ENCODE results near the gene SULT1A2. TPM values are rescaled to one million over a fixed set of nuclear protein-coding genes. Genes with fewer than 3 reads are reported as not detected.
"Not testable (repeated sequence)": the region's sequence is repeated elsewhere in the genome, so short reads cannot be mapped to it uniquely, and the experiment has no call there.

The SULT1A2 gene
- total RNA-seq, 1 donor from 2014 or later = not detected

DNA sequence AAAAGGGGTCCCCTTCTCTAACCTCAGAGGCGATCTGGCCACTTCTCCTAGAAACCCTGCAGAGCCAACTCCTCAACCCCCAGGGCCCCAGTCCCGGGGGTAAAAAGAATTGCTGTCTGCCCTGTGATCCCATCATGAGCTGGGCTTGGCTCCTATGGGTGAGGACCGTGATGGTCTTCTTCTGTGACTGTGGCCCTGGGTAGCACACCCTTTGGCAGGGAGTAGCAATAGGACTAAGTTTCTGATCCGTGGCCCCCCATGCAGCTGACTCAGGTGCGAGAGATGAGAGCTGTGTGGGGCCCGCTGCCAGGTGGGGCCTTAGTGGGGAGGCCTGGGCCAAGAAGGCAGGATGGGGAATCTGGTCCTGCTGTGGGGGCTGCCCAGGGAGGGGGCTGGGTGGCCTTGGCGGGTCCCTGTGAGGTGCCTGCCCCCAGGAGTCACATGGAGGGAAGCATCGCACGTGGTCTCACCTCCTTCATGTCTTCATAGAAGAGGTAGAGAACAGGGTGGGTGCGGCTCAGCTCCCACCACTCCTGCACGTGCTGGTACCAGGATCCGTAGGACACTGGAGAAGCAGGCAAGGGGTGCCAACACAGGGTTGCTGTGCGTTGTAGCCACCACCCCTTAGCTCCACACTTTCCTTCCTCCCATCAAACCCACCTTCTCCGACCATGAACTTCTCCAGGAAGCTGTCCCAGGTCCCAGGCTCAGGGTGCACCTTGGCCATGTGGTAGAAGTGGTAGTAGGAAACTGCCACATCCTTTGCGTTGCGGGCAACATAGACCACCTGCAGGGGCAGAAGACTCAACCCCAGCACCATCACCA lies 9.7 kb upstream of the SULT1A2 start:
- H3K4me1 Mint-ChIP-seq = no peaks in the 10 kb centered on the region
- H3K27me3 Mint-ChIP-seq (ENCODE audit: low read depth) = no peaks in the 10 kb centered on the region
- no peaks in the 10 kb centered on the region for H3K9me3 Mint-ChIP-seq
- no peak for DNase-seq (ENCODE audit: low read depth, low spot score)
- H3K27ac Mint-ChIP-seq (ENCODE audit: unreplicated experiment) = peak overlapping the region; percentile 43
- H3K36me3 Mint-ChIP-seq (ENCODE audit: low read depth) = no peaks in the 10 kb centered on the region
- no peak overlapping the region for H3K4me3 Mint-ChIP-seq
- TF ChIP-seq, protein P1, sequence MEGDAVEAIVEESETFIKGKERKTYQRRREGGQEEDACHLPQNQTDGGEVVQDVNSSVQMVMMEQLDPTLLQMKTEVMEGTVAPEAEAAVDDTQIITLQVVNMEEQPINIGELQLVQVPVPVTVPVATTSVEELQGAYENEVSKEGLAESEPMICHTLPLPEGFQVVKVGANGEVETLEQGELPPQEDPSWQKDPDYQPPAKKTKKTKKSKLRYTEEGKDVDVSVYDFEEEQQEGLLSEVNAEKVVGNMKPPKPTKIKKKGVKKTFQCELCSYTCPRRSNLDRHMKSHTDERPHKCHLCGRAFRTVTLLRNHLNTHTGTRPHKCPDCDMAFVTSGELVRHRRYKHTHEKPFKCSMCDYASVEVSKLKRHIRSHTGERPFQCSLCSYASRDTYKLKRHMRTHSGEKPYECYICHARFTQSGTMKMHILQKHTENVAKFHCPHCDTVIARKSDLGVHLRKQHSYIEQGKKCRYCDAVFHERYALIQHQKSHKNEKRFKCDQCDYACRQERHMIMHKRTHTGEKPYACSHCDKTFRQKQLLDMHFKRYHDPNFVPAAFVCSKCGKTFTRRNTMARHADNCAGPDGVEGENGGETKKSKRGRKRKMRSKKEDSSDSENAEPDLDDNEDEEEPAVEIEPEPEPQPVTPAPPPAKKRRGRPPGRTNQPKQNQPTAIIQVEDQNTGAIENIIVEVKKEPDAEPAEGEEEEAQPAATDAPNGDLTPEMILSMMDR (conservative IDR thresholded peaks at IDR 0.05) = no peak

DNA sequence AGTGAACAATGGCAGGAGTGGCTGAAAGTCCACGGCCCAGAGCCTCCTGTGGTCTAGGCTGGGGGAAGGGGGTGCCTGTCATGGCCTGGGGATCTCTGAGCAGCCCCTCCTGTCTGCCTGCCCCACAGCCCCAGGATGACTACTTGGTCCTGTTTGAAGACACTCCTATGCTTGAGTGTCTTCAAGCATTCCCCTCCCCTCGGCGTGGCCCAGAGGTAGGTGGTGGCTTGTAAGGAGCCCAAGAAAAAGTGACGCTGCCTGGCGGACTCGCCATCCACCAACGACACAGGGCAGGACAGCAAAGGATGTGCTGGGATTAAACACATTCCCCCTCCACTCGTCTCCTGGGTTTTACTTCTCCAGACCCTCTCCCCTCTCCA lies 7.3 kb upstream of the SULT1A2 start:
- no peak overlapping the region for H3K27ac Mint-ChIP-seq (ENCODE audit: unreplicated experiment)

DNA sequence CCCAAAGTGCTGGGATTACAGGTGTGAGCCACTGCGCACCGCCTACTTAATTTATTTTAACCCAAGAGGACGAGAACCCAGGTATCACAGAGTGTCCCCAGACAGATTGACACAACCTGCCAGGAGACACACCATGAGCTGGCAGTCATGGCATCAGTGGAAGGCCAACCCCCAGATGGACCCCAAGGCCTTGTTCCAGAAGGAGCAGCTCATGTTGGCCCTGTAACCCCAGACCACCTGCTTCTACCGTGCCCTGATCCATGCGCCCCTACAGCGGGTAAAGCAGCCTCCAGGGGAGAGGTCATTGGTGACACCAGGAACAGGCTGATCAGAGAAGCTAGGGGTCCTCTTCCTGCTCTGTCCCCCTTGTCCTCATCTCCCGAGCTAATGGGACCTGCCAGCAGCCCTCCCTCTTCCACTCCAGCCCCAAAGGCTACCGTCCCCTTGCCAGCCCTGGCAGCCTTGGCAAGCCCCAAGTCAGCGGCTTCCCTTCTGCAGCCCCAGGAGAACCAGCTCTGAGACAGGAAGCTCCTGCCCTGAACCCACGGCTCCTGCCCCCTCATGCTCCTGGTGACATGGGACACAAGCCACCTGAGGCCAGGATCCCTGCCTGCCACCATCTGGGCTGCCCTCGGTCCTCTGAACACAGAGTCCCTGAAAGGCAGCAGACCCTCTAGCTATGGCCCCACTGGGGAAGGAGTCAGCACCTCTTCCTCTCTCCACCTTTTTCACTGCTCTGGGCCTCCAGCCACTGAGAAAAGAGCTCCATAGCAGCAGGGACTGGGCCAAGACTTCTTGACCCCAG lies 6.7 kb upstream of the SULT1A2 start:
- TF ChIP-seq, protein P1 (conservative IDR thresholded peaks at IDR 0.05) = no peak
- H3K27ac Mint-ChIP-seq (ENCODE audit: unreplicated experiment) = no peak overlapping the region

More for the DNA sequence above, 7.3 kb upstream of the SULT1A2 start:
- Mint-ChIP-seq H3K27me3 (ENCODE audit: low read depth) (no peaks in the 10 kb centered on the region), H3K4me1 (no peaks in the 10 kb centered on the region), H3K36me3 (ENCODE audit: low read depth) (no peaks in the 10 kb centered on the region), H3K9me3 (no peaks in the 10 kb centered on the region), H3K4me3 (no peak overlapping the region)
- DNase-seq (ENCODE audit: low read depth, low spot score) = no peak
- TF ChIP-seq, protein P1 (conservative IDR thresholded peaks at IDR 0.05) = no peak

DNA sequence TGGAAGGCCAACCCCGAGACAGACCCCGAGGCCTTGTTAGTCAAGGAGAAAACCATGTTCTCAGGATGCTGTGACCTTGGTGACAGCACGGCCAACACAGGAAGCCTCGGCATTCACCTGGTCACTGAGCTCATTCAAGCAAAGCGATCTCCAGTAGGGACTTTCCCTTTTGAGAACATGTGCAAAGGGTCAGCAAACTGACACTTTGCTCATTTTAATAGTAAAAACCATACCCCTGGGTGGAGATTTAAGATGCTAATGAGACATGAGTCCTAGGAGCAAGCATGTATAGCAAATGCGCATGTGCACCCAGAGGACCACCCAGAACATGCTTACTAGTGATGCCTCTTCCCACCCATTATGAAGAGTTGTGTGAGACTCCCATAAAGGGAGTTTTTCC lies 5.7 kb upstream of the SULT1A2 start:
- Mint-ChIP-seq H3K4me3 (no peak overlapping the region), H3K36me3 (ENCODE audit: low read depth) (no peaks in the 10 kb centered on the region), H3K4me1 (peaks cover 6% of the 10 kb centered on the region), H3K27ac (ENCODE audit: unreplicated experiment) (no peak overlapping the region), H3K27me3 (ENCODE audit: low read depth) (no peaks in the 10 kb centered on the region), H3K9me3 (no peaks in the 10 kb centered on the region)
- no peak for DNase-seq (ENCODE audit: low read depth, low spot score)
- TF ChIP-seq, protein P1 (conservative IDR thresholded peaks at IDR 0.05) = no peak

More for the DNA sequence above, 6.7 kb upstream of the SULT1A2 start:
- Mint-ChIP-seq H3K4me1 (no peaks in the 10 kb centered on the region), H3K36me3 (ENCODE audit: low read depth) (no peaks in the 10 kb centered on the region), H3K27me3 (ENCODE audit: low read depth) (no peaks in the 10 kb centered on the region), H3K9me3 (no peaks in the 10 kb centered on the region), H3K4me3 (no peak overlapping the region)
- no peak for DNase-seq (ENCODE audit: low read depth, low spot score)

DNA sequence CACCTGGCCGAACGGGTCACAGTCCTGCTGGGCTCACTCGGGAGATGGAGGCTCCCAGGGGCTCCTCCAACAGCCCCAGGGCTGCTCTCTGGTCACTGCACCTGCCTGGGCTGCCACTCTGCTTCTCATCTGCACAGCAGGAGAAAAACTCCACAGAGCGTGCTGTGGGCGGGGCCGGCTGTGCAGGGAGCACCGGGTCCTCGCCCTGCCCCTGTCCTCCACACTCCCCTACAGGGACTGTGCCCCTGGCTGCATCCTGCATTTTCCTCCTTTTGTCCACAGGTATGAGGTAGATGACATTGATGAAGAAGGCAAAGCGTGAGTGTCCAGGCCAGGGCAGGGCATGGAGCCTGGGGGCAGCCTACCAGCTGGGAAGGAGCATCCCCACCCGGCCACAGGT lies 5.2 kb upstream of the SULT1A2 start:
- not testable (repeated sequence) for H3K27ac Mint-ChIP-seq (ENCODE audit: unreplicated experiment); H3K27me3 Mint-ChIP-seq (ENCODE audit: low read depth); H3K4me3 Mint-ChIP-seq; DNase-seq (ENCODE audit: low read depth, low spot score); H3K9me3 Mint-ChIP-seq; H3K36me3 Mint-ChIP-seq (ENCODE audit: low read depth)
- H3K4me1 Mint-ChIP-seq = peaks cover 11% of the 10 kb centered on the region

DNA sequence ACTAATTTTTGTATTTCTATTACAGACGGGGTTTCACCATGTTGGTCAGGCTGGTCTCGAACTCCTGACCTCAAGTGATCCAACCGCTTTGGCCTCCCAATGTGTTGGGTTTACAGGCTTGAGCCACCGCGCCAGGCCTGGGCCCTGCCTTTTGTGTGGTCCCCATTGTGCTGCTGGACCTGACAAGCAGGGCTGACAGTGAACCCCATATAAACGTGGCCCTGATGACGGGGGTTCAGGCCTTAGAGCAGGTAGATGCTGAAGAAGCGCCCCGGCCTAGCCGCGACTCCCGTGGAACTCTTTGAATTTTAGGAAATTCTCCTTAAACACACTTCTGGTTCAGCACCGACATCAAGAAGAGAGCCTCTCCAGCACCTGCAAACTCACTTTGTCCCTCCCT lies 4.7 kb upstream of the SULT1A2 start:
- H3K9me3 Mint-ChIP-seq = not testable (repeated sequence)

DNA sequence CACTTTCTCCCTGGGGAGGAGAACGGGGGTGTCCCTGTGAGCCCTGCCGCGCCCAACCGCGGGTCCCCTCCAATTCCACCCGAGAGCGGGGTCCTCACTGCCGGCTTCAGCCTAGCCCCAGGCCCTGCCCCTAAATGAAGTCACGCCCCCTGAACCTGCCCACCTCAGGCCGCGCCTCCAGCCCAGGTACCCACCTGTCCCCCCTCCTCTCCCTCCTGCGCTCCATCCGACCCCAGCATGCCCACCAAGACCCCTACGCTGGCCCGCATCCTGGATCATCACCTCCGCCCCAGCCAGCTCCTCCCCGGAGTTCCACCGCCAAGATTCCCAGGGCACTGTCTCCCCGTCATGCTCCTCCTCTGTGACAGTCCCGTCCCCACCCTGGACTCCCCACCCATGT lies 4.1 kb upstream of the SULT1A2 start:
- DNase-seq (ENCODE audit: low read depth, low spot score); H3K36me3 Mint-ChIP-seq (ENCODE audit: low read depth); H3K27me3 Mint-ChIP-seq (ENCODE audit: low read depth); H3K27ac Mint-ChIP-seq (ENCODE audit: unreplicated experiment); H3K4me3 Mint-ChIP-seq; H3K9me3 Mint-ChIP-seq: not testable (repeated sequence)
- peaks cover 16% of the 10 kb centered on the region for H3K4me1 Mint-ChIP-seq

More for the DNA sequence above, 4.7 kb upstream of the SULT1A2 start:
- not testable (repeated sequence) for DNase-seq (ENCODE audit: low read depth, low spot score); H3K27me3 Mint-ChIP-seq (ENCODE audit: low read depth); H3K4me3 Mint-ChIP-seq; H3K36me3 Mint-ChIP-seq (ENCODE audit: low read depth); H3K27ac Mint-ChIP-seq (ENCODE audit: unreplicated experiment)
- H3K4me1 Mint-ChIP-seq = peaks cover 16% of the 10 kb centered on the region

DNA sequence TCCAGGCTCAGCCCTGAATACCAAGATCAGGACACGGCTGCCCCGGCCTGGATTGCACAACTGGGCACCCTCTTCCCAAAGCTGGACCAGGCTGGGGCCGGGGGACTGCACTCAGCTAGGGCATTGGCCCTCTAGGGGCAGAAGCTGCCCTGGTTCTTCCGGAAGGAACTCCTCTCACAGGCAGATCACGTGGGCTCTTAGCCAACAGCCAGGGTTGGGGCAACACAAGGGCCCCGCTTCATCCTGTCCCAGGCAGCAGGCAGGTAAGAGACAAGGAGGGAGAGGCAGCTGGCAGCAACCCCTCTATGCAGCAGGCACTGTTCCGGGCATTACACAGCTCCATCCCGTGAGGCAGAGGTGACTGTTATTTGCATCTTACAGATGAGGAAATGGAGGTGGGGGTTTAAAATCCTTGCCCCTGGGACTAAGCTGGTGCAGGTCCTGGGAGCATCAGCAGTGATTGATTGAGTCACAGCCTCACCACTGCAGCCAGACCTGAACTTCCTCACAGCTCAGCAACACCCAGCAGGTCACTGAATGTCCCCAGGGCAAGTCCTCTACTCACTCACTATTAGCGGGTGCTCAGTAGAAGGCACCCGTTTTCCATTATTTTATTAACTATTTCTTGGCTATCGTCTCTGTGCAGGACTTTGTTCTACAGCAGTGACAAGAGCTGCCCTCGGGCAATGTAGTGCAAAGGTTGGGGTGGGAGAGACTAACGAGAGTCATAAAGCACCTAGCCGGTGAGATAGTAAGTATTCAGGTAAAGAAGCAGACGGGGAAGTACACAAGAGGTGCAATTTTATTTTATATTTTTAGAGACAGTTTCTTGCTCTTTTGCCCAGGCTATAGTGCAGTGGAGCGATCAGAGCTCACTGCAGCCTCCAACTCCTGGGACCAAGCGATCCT lies 2.8 kb upstream of the SULT1A2 start:
- H3K4me3 Mint-ChIP-seq; H3K27me3 Mint-ChIP-seq (ENCODE audit: low read depth): not testable (repeated sequence)
- H3K4me1 Mint-ChIP-seq = peaks cover 16% of the 10 kb centered on the region

More for the DNA sequence above, 2.8 kb upstream of the SULT1A2 start:
- H3K36me3 Mint-ChIP-seq (ENCODE audit: low read depth); DNase-seq (ENCODE audit: low read depth, low spot score); H3K9me3 Mint-ChIP-seq; H3K27ac Mint-ChIP-seq (ENCODE audit: unreplicated experiment): not testable (repeated sequence)

All from neural crest cell (in vitro differentiated cells).